ENCODE measurements around the gene MGAT5.

The MGAT5 gene

DNA sequence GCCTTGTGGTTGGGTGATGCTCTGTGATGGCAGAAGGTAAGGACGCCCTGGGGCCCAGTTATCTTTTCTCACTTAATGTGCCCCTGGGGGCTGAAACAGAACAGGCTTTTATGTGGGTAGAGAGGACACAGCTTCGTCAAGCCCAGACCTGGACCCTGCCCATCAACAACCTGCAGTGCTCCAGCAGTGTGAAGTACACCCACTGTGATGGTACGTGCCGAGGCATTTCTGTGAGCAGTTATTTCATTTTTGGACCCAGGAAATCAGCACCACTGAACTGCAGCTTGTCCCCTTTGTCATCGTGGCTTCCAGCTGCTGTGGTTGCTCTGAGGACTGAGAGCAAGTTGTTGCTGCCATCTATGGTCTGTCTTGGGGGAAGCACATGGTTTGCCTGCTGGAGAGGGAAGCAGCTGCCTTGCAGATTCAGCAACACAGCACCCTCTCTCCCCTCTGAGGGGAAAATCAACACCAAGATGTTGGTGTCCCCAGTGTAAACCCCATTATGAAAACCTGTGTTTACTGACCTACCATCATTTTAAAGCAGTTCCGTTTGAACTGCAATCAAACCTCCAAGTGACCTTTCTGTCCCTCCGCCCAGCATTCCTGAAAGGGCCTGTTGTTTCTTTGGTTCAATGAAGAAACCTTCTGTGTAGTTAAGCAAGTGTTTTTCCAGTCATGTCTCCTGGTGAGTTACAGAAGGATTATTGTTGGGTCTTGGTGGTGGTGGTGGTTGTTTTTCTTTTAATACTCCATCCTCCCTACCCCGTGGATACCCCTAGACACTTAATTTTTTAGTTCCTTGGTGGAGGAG is 158.2 kb downstream of the MGAT5 start:
- Mint-ChIP-seq H3K27me3 (no peaks in the 10 kb centered on the region), H3K9me3 (no peaks in the 10 kb centered on the region), H3K4me1 (peaks cover 47% of the 10 kb centered on the region), H3K4me3 (peak overlapping the region; percentile 33), H3K27ac (peak overlapping the region; percentile 89), H3K36me3 (peaks cover 20% of the 10 kb centered on the region)
- peak; percentile 97 for ATAC-seq

DNA sequence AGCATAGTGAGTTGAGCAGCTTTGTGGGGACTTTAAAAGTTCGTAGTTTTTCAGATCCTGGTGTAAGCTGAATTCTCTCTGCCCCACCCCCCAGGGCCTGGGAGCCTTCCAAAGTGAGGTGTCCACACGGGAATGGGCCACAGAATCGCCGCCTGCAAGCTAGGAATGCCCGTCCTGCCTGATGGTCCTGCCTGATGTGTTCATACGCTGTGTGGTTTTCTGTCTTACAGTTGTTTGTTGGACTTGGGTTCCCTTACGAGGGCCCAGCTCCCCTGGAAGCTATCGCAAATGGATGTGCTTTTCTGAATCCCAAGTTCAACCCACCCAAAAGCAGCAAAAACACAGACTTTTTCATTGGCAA is 158.7 kb downstream of the MGAT5 start:
- Mint-ChIP-seq H3K36me3 (peaks cover 20% of the 10 kb centered on the region), H3K4me3 (no peak overlapping the region), H3K27ac (peak overlapping the region; percentile 89), H3K9me3 (no peaks in the 10 kb centered on the region), H3K27me3 (no peaks in the 10 kb centered on the region), H3K4me1 (peaks cover 41% of the 10 kb centered on the region)
- ATAC-seq = no peak

DNA sequence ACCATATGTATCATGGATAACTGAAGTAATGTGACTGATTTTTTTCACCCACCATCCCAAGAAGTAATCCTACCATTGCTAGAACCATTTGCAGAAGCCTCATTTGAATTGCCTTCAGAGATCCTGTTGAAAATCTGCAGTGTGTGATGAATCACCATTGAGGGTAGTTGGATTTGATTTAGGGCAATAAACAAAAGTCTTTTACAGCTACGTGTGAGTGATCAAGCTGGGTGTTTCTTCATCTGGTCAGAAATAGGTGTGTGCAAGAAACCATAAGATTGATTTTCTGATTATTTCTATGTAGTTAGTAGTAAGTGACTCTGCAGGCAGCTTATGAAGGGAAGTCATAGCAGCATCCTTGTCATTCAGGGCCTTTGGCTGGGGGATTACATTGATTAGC is 159.6 kb downstream of the MGAT5 start:
- no peak for ATAC-seq
- H3K27me3 Mint-ChIP-seq = no peaks in the 10 kb centered on the region
- H3K9me3 Mint-ChIP-seq = no peaks in the 10 kb centered on the region
- no peak overlapping the region for H3K4me3 Mint-ChIP-seq
- H3K36me3 Mint-ChIP-seq = peaks cover 20% of the 10 kb centered on the region
- no peak overlapping the region for H3K27ac Mint-ChIP-seq
- peaks cover 33% of the 10 kb centered on the region for H3K4me1 Mint-ChIP-seq

DNA sequence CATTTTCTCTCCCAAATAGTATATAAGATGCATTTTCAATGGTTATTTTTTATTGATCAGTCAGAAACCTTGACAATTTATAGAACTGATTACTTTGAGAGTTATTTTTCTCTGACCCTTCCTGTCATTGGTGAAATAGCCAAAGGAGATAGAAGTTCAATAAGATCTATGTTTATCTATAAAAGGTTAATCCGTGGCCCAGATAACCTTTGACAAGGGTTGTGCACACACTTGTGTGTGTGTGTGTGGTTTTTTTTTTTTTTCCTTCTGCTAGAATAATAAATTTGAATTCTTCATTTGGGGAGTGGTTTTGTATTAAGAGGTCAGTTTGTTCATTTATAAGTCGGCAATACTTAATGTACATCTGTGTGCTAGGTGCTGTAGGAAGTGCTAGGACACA is 160.0 kb downstream of the MGAT5 start:
- ATAC-seq = no peak
- Mint-ChIP-seq H3K27me3 (no peaks in the 10 kb centered on the region), H3K4me3 (no peak overlapping the region)

DNA sequence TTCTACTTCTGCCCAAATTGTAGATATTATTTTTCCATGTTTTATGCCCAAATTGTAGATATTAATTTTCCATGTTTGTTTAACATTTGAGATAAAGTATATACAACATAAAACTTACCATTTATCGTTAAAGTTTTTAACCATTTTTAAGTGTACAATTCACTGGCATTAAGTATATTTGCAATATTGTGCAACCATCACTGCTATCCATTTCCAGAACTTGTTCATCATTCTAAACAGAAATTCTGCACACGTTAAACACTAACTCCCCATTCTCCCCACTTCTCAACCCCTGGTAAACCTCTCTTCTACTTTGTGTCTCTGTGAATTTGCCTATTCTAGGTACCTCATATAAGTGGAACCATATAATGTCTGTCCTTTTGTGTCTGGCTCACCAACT is 162.1 kb downstream of the MGAT5 start:
- Mint-ChIP-seq H3K9me3 (no peaks in the 10 kb centered on the region), H3K36me3 (peaks cover 20% of the 10 kb centered on the region), H3K4me3 (no peak overlapping the region), H3K27me3 (no peaks in the 10 kb centered on the region), H3K4me1 (peaks cover 22% of the 10 kb centered on the region), H3K27ac (no peak overlapping the region)
- ATAC-seq = no peak

More for the DNA sequence above, 160.0 kb downstream of the MGAT5 start:
- Mint-ChIP-seq H3K9me3 (no peaks in the 10 kb centered on the region), H3K4me1 (peaks cover 28% of the 10 kb centered on the region), H3K27ac (no peak overlapping the region), H3K36me3 (peaks cover 20% of the 10 kb centered on the region)

DNA sequence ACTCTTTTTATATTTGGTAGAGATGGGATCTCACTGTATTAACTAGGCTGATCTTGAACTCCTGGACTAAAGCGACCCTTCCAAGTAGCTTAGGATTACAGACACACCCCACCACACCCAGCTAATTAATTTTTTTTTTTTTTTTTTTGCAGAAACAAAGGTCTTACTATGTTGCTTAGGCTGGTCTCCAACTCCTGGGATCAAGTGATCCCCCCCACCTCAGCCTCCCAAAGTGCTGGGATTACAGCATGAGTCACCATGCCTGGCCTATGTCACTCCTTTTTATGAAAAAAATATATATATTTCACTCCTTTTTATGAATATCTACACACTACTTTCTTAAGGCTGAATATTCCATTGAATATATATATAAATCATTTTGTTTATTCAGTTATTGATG is 162.8 kb downstream of the MGAT5 start:
- Mint-ChIP-seq H3K27me3 (no peaks in the 10 kb centered on the region), H3K9me3 (no peaks in the 10 kb centered on the region), H3K36me3 (peaks cover 20% of the 10 kb centered on the region), H3K4me3 (no peak overlapping the region), H3K4me1 (peaks cover 16% of the 10 kb centered on the region), H3K27ac (no peak overlapping the region)
- ATAC-seq = no peak

DNA sequence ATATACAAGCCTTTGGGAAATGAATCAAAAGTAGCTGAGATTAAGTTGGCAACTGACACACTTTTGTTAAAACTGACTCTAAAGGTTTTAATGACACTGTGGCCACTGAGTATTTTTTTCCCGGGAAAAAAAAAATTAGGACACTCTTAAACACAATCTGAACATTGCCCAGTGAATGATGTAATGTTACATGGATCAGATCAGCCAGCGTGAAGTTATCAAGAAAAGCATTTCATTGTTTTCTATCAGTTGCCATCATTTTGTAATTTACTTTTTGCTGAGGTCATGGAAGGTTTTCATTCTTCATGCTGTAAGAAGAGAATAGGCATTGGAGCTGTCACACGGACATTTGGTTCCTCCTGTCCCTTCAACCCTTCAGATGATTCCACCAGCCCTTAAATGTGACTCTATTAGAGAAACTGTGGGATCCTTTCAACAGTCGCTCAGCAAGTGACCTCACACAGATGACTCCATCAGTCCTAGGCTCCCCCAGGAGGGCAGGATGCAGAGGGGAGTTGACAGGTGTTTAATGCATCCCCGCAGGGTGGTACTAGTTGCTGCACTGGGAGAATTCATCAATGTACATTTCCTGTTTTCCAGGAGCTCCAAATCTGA is 164.2 kb downstream of the MGAT5 start:
- Mint-ChIP-seq H3K36me3 (peaks cover 14% of the 10 kb centered on the region), H3K4me3 (no peak overlapping the region), H3K9me3 (no peaks in the 10 kb centered on the region), H3K4me1 (peaks cover 7% of the 10 kb centered on the region), H3K27ac (no peak overlapping the region), H3K27me3 (no peaks in the 10 kb centered on the region)
- no peak for ATAC-seq

DNA sequence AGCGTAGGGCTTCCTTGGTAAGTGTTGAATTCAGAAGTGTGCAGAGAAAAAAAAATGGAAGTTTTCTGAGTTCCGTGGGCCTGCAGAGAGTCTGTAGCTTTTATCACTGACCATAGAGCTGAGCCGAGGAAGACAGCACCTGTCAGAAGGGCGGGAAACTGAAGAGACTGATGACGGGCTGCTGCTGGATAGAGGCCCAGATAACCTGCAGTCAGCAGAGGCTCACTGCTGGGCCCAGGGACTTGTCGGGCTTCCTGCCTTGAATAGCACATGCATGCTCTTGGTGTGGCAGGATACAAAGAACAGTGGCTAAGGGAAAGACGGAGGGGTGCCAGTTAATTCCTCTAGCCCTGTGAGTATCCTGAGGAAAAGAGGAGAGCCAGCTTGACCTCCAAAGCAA is 166.4 kb downstream of the MGAT5 start:
- no peaks in the 10 kb centered on the region for H3K27me3 Mint-ChIP-seq
- ATAC-seq = no peak
- H3K4me1 Mint-ChIP-seq = peaks cover 14% of the 10 kb centered on the region
- no peak overlapping the region for H3K4me3 Mint-ChIP-seq
- H3K9me3 Mint-ChIP-seq = no peaks in the 10 kb centered on the region
- H3K27ac Mint-ChIP-seq = no peak overlapping the region
- peaks cover 27% of the 10 kb centered on the region for H3K36me3 Mint-ChIP-seq

DNA sequence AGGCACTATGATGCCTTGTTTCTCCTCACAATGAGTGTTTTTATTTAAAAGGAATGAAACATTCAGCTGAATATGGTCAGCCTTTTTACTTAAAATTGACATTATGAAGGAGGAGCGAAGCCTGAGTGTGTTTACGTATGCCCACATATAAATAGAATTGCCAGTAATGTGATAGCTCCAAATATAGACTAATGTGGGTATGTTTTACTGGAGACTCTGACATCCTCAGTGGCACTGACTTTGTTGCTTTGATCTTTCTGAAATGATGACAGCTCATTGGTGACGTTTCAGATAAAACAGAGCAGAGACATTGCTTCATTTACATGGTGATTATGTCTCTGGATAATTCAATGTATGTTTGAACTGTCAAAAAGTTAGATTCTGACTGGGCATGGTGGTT is 167.0 kb downstream of the MGAT5 start:
- Mint-ChIP-seq H3K9me3 (no peaks in the 10 kb centered on the region), H3K4me1 (peaks cover 13% of the 10 kb centered on the region), H3K27me3 (no peaks in the 10 kb centered on the region), H3K4me3 (no peak overlapping the region), H3K27ac (no peak overlapping the region), H3K36me3 (peaks cover 26% of the 10 kb centered on the region)
- ATAC-seq = no peak

DNA sequence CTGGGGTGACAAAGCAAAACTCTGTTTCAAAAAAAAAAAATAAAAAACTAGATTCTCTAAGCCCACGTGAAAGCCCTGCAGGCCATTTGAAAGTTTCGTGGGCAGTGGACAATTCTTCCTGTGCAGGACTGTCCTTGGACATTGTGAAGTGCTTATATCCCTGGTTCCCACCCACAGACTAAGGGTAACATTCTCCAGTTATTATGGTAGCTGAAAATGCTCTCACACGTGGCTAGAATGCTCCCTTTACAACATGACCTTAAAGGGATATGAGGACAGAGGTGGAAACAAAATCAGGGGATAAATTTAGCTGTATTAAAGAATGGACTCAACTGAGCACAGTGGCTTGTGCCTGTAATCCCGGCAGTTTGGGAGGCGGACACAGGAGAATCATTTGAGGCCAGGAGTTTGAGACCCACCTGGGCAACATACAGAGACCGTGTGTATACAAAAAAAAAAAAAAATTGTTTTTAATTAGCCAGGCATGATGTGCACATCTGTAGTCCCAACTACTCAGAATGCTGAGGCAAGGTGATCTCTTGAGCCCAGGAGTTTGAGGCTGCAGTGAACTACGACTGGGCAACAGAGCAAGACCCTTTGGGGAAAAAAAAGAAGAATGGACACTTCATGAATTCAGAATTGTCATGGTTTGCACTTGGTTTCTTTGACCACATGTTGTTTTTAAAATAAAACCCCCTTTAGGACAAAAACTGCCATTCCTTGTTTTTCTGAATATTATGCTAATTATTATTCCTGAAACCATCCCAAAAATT is 167.9 kb downstream of the MGAT5 start:
- no peak for ATAC-seq
- Mint-ChIP-seq H3K27me3 (no peaks in the 10 kb centered on the region), H3K36me3 (peaks cover 25% of the 10 kb centered on the region), H3K9me3 (no peaks in the 10 kb centered on the region), H3K27ac (no peak overlapping the region), H3K4me3 (no peak overlapping the region), H3K4me1 (peaks cover 11% of the 10 kb centered on the region)

DNA sequence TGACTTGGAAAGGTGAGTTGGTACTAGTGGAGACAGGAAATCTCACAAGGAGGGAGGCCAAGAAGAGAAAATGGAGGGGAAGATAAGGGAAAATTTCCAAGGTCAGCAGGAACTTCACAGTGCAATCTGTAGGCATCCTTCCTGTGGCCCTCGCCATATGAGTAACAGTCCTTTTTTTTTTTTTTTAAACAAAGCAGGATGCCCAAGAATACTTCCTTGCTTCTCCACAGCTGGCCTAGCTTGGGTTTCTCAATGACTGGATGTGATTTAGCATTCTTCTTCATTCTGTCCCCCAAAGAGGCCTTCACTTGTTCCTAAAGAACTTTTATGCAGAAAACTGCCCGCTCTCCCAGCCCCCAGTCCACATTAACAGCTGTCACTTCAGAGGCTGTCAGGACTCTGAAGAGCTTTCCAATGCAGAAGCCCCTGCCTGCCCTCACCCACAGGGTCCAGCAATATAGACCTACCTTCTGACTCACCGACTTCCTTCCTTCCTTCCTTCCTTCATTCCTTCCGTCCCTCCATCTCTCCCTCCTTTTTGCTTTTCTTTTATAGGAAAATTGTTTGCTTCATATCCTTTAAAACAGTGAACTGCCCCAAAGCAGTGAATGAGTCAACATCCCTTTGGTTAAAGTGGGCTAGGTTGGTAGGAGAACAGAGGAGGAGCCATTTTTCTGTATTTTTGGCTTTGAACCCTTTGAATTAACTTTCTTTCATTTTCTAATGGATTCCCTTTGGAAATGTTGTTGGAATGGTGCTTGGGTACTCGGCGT is 172.0 kb downstream of the MGAT5 start:
- no peak for ATAC-seq
- H3K4me3 Mint-ChIP-seq = no peak overlapping the region
- peaks cover 11% of the 10 kb centered on the region for H3K4me1 Mint-ChIP-seq
- peak overlapping the region; percentile 56 for H3K27ac Mint-ChIP-seq
- H3K9me3 Mint-ChIP-seq = no peaks in the 10 kb centered on the region
- peaks cover 52% of the 10 kb centered on the region for H3K36me3 Mint-ChIP-seq
- H3K27me3 Mint-ChIP-seq = no peaks in the 10 kb centered on the region

DNA sequence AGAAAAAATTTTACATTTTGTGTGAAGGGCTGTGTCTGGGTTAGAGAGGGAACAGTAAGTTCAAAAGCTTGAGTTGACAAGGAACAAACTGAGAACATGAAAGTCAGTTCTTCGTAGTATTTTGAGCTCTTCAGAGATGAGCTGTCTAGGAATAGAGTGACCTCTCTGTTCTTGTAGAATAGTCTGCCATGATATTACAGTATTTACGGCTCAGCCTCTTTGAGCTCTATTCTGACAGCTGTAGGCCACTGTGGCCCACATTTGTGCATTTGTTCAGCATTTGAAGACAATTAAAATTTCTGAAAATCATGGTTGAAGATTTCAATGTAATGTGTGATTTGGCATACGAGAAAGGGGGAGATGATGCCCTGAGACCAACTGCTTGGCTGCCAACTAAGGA is 172.8 kb downstream of the MGAT5 start:
- H3K4me3 Mint-ChIP-seq = no peak overlapping the region
- no peak overlapping the region for H3K27ac Mint-ChIP-seq
- no peaks in the 10 kb centered on the region for H3K9me3 Mint-ChIP-seq
- peaks cover 57% of the 10 kb centered on the region for H3K36me3 Mint-ChIP-seq
- no peak for ATAC-seq
- peaks cover 11% of the 10 kb centered on the region for H3K4me1 Mint-ChIP-seq
- H3K27me3 Mint-ChIP-seq = no peaks in the 10 kb centered on the region

DNA sequence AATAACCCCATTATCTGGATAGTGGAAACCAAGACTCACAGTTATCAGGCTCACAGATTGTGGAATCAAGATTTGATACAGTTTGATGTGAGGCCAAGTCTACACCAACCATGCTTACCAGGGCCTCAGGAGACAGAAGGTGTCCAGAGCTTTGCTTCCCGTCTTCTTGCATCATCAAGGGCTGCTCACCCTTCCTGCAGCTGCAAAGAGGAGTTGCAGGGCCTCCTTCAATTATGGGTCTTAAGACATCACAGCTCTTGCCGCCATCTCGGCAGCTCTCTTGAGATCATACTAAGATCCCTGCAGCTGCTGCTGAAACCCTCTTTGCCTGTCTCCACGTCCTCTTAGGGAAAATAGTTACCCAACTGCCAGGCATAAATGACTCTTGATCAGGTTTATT is 176.0 kb downstream of the MGAT5 start:
- H3K9me3 Mint-ChIP-seq = no peaks in the 10 kb centered on the region
- H3K36me3 Mint-ChIP-seq = peaks cover 67% of the 10 kb centered on the region
- H3K27me3 Mint-ChIP-seq = no peaks in the 10 kb centered on the region
- H3K4me1 Mint-ChIP-seq = peaks cover 8% of the 10 kb centered on the region
- ATAC-seq = no peak
- no peak overlapping the region for H3K27ac Mint-ChIP-seq
- no peak overlapping the region for H3K4me3 Mint-ChIP-seq

DNA sequence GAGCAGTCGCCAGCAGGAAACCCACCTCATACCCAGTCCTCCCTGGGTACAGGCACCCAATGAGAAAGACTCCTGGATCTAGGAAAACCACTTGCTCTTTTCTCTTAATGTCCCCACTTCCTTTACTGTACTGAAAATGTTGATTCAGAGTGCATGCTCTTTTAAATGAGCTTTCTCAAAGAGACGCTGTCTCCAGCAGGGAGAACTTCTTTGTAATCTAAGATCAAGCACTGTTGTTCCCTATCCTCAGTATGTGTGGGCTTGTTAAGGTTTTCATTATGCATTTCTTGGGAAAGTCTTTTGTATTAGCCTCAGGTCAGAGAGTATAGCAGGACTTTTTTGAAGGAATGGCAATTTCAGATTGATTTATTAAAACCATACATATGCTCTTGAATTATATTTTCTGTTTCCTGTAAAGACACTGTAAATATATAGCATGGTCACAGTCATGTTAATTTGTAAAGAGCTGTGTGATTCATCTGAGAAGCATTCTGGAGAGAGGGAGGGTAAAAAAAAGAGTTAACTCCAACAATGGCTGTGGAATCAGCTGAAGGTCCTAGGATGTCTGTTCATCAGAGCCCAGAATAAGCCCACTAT is 178.1 kb downstream of the MGAT5 start:
- peaks cover 5% of the 10 kb centered on the region for H3K4me1 Mint-ChIP-seq
- H3K4me3 Mint-ChIP-seq = no peak overlapping the region
- no peak overlapping the region for H3K27ac Mint-ChIP-seq
- ATAC-seq = no peak
- H3K9me3 Mint-ChIP-seq = no peaks in the 10 kb centered on the region
- no peaks in the 10 kb centered on the region for H3K27me3 Mint-ChIP-seq
- peaks cover 58% of the 10 kb centered on the region for H3K36me3 Mint-ChIP-seq

DNA sequence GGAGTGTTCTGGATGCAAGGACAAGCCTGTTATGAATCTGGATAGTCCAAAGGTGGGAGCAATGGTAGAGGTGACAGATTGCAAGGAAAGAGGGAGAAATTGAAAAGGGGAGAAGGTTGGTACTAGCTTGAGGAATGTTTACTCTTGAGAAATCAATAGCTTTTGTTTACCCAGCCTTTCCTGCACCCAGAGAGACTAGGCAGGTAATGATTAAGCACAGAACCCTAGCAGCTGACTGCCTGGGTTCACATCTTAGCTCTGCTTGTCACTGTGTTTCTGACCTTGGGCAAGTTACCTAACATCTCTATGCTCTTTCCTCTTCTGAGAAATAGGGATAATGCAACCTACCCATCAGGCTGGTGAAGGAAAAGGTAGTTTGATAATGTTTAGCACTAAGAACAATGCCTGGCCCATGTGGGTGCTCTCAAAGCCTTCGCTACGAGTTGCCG is 178.6 kb downstream of the MGAT5 start:
- Mint-ChIP-seq H3K4me3 (no peak overlapping the region), H3K27ac (no peak overlapping the region), H3K36me3 (peaks cover 53% of the 10 kb centered on the region), H3K27me3 (no peaks in the 10 kb centered on the region), H3K9me3 (no peaks in the 10 kb centered on the region), H3K4me1 (peaks cover 5% of the 10 kb centered on the region)
- ATAC-seq = no peak
